Smooth muscle cell (in vitro differentiated cells): ENCODE data around the gene DOCK1. TPM values are rescaled to one million over a fixed set of nuclear protein-coding genes. Genes with fewer than 3 reads are reported as not detected.

ENCODE experiments used
- DNase-seq: peaks from one replicate; lab custom pipeline; 2025; ENCODE audit not compliant: unreplicated experiment; lab: John Stamatoyannopoulos, UW
- H2AFZ ChIP-seq: fragments of 200-600 bp; sonication (generic); 2 replicates; pipeline ENCODE4 v1.6.0; 2016; ENCODE audit warnings: antibody characterized with exemption, low read depth, mild to moderate bottlenecking
- H3F3A ChIP-seq: fragments of 200-600 bp; sonication (generic); 2 replicates; pipeline ENCODE4 v1.6.0; 2017; ENCODE audit warnings: antibody characterized with exemption, low read depth
- H3K27ac ChIP-seq: fragments of 200-600 bp; sonication (generic); 2 replicates; pipeline ENCODE4 v1.5.1; 2016; ENCODE audit warnings: low read depth, mild to moderate bottlenecking
- H3K27me3 ChIP-seq: fragments of 200-600 bp; sonication (generic); 2 replicates; pipeline ENCODE4 v1.6.1; 2016; ENCODE audit warnings: low read depth, mild to moderate bottlenecking
- H3K36me3 ChIP-seq: fragments of 200-600 bp; sonication (generic); 2 replicates; pipeline ENCODE4 v1.5.1; 2016; ENCODE audit warnings: low read depth
- H3K4me1 ChIP-seq: fragments of 200-600 bp; sonication (generic); 2 replicates; pipeline ENCODE4 v1.5.1; 2016; ENCODE audit warnings: low read depth
- H3K4me2 ChIP-seq: fragments of 200-600 bp; sonication (generic); 2 replicates; pipeline ENCODE4 v1.6.0; 2016; ENCODE audit warnings: mild to moderate bottlenecking
- H3K4me3 ChIP-seq: fragments of 200-600 bp; sonication (generic); 2 replicates; pipeline ENCODE4 v1.5.1; 2016; ENCODE audit warnings: mild to moderate bottlenecking
- H3K79me2 ChIP-seq: fragments of 200-600 bp; sonication (generic); 2 replicates; pipeline ENCODE4 v1.6.0; 2016; ENCODE audit warnings: low read depth, mild to moderate bottlenecking
- H3K9ac ChIP-seq: fragments of 200-600 bp; sonication (generic); 2 replicates; pipeline ENCODE4 v1.6.0; 2016; ENCODE audit warnings: low read depth
- H3K9me3 ChIP-seq: fragments of 200-600 bp; sonication (generic); replicated peaks from 2 replicates; pipeline ENCODE4 v1.5.1; 2016; ENCODE audit warnings: low read depth
- H4K20me1 ChIP-seq: fragments of 200-600 bp; sonication (generic); 2 replicates; pipeline ENCODE4 v1.6.0; 2016; ENCODE audit warnings: low read depth
- CTCF ChIP-seq: fragments of 200-600 bp; sonication (generic); IDR thresholded peaks from 2 replicates; pipeline ENCODE4 v1.5.1; 2017; ENCODE audit warnings: borderline replicate concordance, mild to moderate bottlenecking, antibody characterized with exemption; ENCODE audit not compliant: insufficient read depth, poor library complexity, severe bottlenecking
- WGBS: methylation state at CpG from one replicate; pipeline ENCODE4 v1.1.7; 2016; ENCODE audit warnings: low lambda C conversion rate; 5-methylcytosine and 5-hydroxymethylcytosine counted together
- polyA plus RNA-seq: library from polyadenylated mRNA; unstranded; fragments of >200 nt; fragmentation: Nextera tagmentation; extraction: Ambion mirVana; gene quantifications from 2 replicates; pipeline ENCODE4 v1.2.1, GENCODE V29; 2016
- total RNA-seq: library from RNA; depleted of rRNA; stranded (reverse); fragments of >200 nt; gene quantifications from 2 replicates; pipeline ENCODE4 v1.2.3, GENCODE V29; 2014

DOCK1 gene
- total and polyA plus RNA-seq, 2 experiments from 2014 or later: 18.4 to 37.1 TPM

- Histone ChIP-seq H3K4me2 (no peak overlapping the region), H2AFZ (no peak overlapping the region), H3F3A (no peaks in the 10 kb centered on the region), H3K9ac (no peak overlapping the region), H3K4me1 (no peaks in the 10 kb centered on the region), H3K27ac (no peak overlapping the region), H3K4me3 (no peak overlapping the region), H3K36me3 (no peaks in the 10 kb centered on the region), H4K20me1 (no peaks in the 10 kb centered on the region), H3K9me3 (no peaks in the 10 kb centered on the region), H3K27me3 (no peaks in the 10 kb centered on the region), H3K79me2 (no peaks in the 10 kb centered on the region)
- TF ChIP-seq CTCF: no peak
- DNase-seq: no peak
- WGBS: 99% methylated on average over 6 of the region's 6 CpGs
Measured at GRCh38 chr10:127275272-127275671, 370.0 kb downstream of the DOCK1 start.

GRCh38 chr10:127275793-127276450, 370.7 kb downstream of the DOCK1 start:
- 97% methylated on average over 10 of the region's 10 CpGs for WGBS
- no peak overlapping the region for H3K27ac ChIP-seq
- H2AFZ ChIP-seq: no peak overlapping the region
- no peaks in the 10 kb centered on the region for H4K20me1 ChIP-seq
- no peak overlapping the region for H3K4me3 ChIP-seq
- no peaks in the 10 kb centered on the region for H3K36me3 ChIP-seq
- no peaks in the 10 kb centered on the region for H3F3A ChIP-seq
- H3K9ac ChIP-seq: no peak overlapping the region
- no peaks in the 10 kb centered on the region for H3K4me1 ChIP-seq
- no peak overlapping the region for H3K4me2 ChIP-seq
- TF ChIP-seq CTCF: no peak
- no peak for DNase-seq
- H3K79me2 ChIP-seq: no peaks in the 10 kb centered on the region
- no peaks in the 10 kb centered on the region for H3K27me3 ChIP-seq
- H3K9me3 ChIP-seq: no peaks in the 10 kb centered on the region

GRCh38 chr10:127276794-127277462, 371.7 kb downstream of the DOCK1 start:
- no peak for TF ChIP-seq CTCF
- H3K79me2 ChIP-seq: no peaks in the 10 kb centered on the region
- no peak overlapping the region for H3K4me3 ChIP-seq
- WGBS: 90% methylated on average over 4 of the region's 4 CpGs
- no peaks in the 10 kb centered on the region for H3K9me3 ChIP-seq
- H3K4me1 ChIP-seq: no peaks in the 10 kb centered on the region
- H3K9ac ChIP-seq: no peak overlapping the region
- no peaks in the 10 kb centered on the region for H3K36me3 ChIP-seq
- no peaks in the 10 kb centered on the region for H3F3A ChIP-seq
- H2AFZ ChIP-seq: no peak overlapping the region
- H3K4me2 ChIP-seq: no peak overlapping the region
- no peaks in the 10 kb centered on the region for H3K27me3 ChIP-seq
- no peaks in the 10 kb centered on the region for H4K20me1 ChIP-seq
- DNase-seq: no peak
- H3K27ac ChIP-seq: no peak overlapping the region
